Vagina (tissue), 2 donors: ENCODE data around the gene TSGA10IP. TPM values are rescaled to one million over a fixed set of nuclear protein-coding genes. Genes with fewer than 3 reads are reported as not detected.

Experiments used
- DNase-seq, 2 donors: peaks; one replicate each; pipeline ENCODE4 v3.0.0-alpha.2; 2017; ENCODE audit errors: extremely low spot score in 2 of 2
- H3K27ac ChIP-seq: fragments of 200-600 bp; sonication (generic); one replicate; pipeline ENCODE4 v1.5.1; 2019
- H3K27me3 ChIP-seq: fragments of 200-600 bp; sonication (generic); one replicate; pipeline ENCODE4 v1.5.1; 2019
- H3K36me3 ChIP-seq, 2 donors: fragments of 200-600 bp; sonication (generic); one replicate each; pipeline ENCODE4 v1.5.1; 2017 to 2019
- H3K4me1 ChIP-seq: fragments of 200-600 bp; sonication (generic); one replicate; pipeline ENCODE4 v1.5.1; 2019
- H3K4me3 ChIP-seq, 2 donors: fragments of 200-600 bp; sonication (generic); 1 replicate in 1 of 2; 2 replicates in 1 of 2; pipeline ENCODE4 v1.5.1; 2016 to 2019
- H3K9me3 ChIP-seq: fragments of 200-600 bp; sonication (generic); one replicate; pipeline ENCODE4 v1.5.1; 2019
- CTCF ChIP-seq, 3 experiments: fragments of 450-650 bp in 2 of 3; fragments of 200-600 bp in 1 of 3; sonication (generic) in 1 of 3; IDR thresholded peaks; one replicate each; pipeline ENCODE4 v1.5.1; 2017 to 2019; ENCODE audit warnings: antibody characterized with exemption in 3 of 3, mild to moderate bottlenecking in 2 of 3, moderate library complexity in 2 of 3
- POLR2A ChIP-seq, 2 donors: fragments of 450-650 bp; IDR thresholded peaks; one replicate each; pipeline ENCODE4 v1.6.1; 2017; ENCODE audit warnings: antibody characterized with exemption in 2 of 2, mild to moderate bottlenecking in 2 of 2, moderate library complexity in 2 of 2
- POLR2AphosphoS5 ChIP-seq, 2 donors: sonication (generic); formaldehyde crosslinking; IDR thresholded peaks; one replicate each; pipeline ENCODE4 v1.9.0; 2017; ENCODE audit warnings: antibody characterized with exemption in 2 of 2, mild to moderate bottlenecking in 2 of 2, low read depth in 1 of 2; ENCODE audit not compliant: insufficient read depth in 1 of 2
- intact Hi-C: fragments of 100-400 bp; cut with DNase I; formaldehyde crosslinking; loops from one replicate; pipeline ENCODE4 v1.15.1; 2023
- total RNA-seq: library from RNA; depleted of rRNA; stranded (reverse); fragments of >200 nt; gene quantifications from one replicate; pipeline ENCODE4 v1.2.3, GENCODE V29; 2016

The TSGA10IP gene
- total RNA-seq, 1 donor from 2014 or later = not detected

DNA sequence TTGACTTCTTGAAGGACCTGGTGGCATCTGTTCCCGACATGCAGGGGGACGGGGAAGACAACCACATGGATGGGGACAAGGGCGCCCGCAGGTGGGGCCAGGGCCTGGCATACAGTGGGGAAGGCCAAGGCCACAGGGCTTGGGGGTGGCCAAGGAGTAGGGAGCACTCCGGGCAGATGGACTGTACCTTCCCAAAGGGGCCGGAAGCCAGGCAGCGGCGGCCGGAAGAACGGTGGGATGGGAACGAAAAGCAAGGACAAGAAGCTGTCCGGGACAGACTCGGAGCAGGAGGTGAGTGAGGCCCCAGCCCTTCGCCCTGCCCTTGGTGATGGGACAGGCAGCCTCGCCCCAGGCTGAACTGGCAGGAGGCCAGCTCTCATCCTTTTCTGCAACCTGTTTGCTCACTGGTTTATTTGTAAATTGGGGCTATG is 24.9 kb upstream of the TSGA10IP start:
- H3K4me3 ChIP-seq = peak overlapping the region; percentile 72 to 92
- DNase-seq = no peak
- H3K9me3 ChIP-seq = no peaks in the 10 kb centered on the region
- intact Hi-C loops = loop anchor here (5.0 kb wide), 1 partner anchor 42 kb away; the partner anchor contains the start of gene SART1
- peak overlapping the region; percentile 88 for H3K27ac ChIP-seq
- no peaks in the 10 kb centered on the region for H3K27me3 ChIP-seq
- H3K36me3 ChIP-seq = peaks cover 0 to 19% of the 10 kb centered on the region in 2 donors
- no peak for TF ChIP-seq POLR2A (IDR thresholded peaks at IDR 0.05)
- TF ChIP-seq CTCF (IDR thresholded peaks at IDR 0.05) = no peak
- TF ChIP-seq POLR2AphosphoS5 (IDR thresholded peaks at IDR 0.05; ENCODE audit: insufficient read depth in 1 of 2, low read depth in 1 of 2) = no peak
- H3K4me1 ChIP-seq = peaks cover 48% of the 10 kb centered on the region

GRCh38 chr11:65921033-65921555 is 24.2 kb upstream of the TSGA10IP start:
- intact Hi-C loops = loop anchor here (5.0 kb wide), 1 partner anchor 41 kb away; the partner anchor contains the start of gene SART1
- H3K4me1 ChIP-seq = peaks cover 41% of the 10 kb centered on the region
- TF ChIP-seq CTCF (IDR thresholded peaks at IDR 0.05) (no peak), POLR2AphosphoS5 (IDR thresholded peaks at IDR 0.05; ENCODE audit: insufficient read depth in 1 of 2, low read depth in 1 of 2) (no peak), POLR2A (IDR thresholded peaks at IDR 0.05) (no peak)
- peaks cover 0 to 19% of the 10 kb centered on the region in 2 donors for H3K36me3 ChIP-seq
- H3K27me3 ChIP-seq = no peaks in the 10 kb centered on the region
- no peak overlapping the region for H3K27ac ChIP-seq
- peak overlapping the region in 1 of 2 donors; percentile 72 for H3K4me3 ChIP-seq
- H3K9me3 ChIP-seq = no peaks in the 10 kb centered on the region
- DNase-seq = no peak

DNA sequence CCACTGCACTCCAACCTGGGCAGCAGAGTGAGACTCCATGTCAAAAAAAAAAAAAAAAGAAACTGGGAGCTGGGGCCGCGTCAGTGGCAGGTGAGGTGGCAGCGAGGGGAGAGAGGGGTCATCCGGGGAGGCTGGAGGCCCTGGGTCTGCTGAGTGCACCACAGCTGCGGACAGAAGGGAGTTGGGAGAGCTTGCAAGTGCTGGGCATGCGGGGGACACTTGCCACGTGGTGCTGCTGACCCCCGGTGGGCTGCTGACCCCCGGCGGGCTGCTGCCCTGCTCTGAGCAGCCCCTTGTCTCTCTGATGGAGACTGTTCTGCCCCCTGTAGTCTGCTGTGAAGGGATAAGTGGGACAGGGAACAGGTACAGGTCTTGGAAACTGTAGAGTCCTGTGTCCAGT is 23.4 kb upstream of the TSGA10IP start:
- intact Hi-C loops = loop anchor here (5.0 kb wide), 1 partner anchor 40 kb away; the partner anchor contains the start of gene SART1
- Histone ChIP-seq H3K36me3 (peaks cover 0 to 19% of the 10 kb centered on the region in 2 donors), H3K27ac (no peak overlapping the region), H3K4me1 (peaks cover 33% of the 10 kb centered on the region), H3K27me3 (no peaks in the 10 kb centered on the region), H3K4me3 (no peak overlapping the region), H3K9me3 (no peaks in the 10 kb centered on the region)
- DNase-seq = no peak
- TF ChIP-seq CTCF (IDR thresholded peaks at IDR 0.05) (no peak), POLR2AphosphoS5 (IDR thresholded peaks at IDR 0.05; ENCODE audit: insufficient read depth in 1 of 2, low read depth in 1 of 2) (no peak), POLR2A (IDR thresholded peaks at IDR 0.05) (no peak)

DNA sequence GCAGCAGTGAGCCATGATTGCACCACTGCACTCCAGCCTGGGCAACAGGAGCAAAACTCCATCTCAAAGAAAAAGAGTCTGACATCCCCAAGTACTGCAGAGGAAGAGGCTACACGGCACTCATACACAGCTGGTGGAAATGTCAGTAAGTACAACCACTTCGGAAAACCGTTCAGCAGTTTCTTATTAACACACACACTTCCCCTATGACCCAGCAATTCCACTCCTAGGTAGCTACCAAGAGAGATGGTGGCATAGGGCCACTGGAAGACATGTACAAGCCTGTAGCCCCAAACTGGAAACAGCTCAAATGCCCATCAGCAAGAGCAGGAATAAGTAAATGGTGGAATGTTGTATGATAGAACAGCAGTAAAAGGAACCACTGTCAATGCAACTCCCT is 22.7 kb upstream of the TSGA10IP start:
- intact Hi-C loops = loop anchor here (5.0 kb wide), 1 partner anchor 40 kb away; the partner anchor contains the start of gene SART1
- DNase-seq = no peak
- no peak for TF ChIP-seq CTCF (IDR thresholded peaks at IDR 0.05)
- no peak for TF ChIP-seq POLR2A (IDR thresholded peaks at IDR 0.05)
- TF ChIP-seq POLR2AphosphoS5 (IDR thresholded peaks at IDR 0.05; ENCODE audit: insufficient read depth in 1 of 2, low read depth in 1 of 2) = no peak
- peaks cover 26% of the 10 kb centered on the region for H3K4me1 ChIP-seq
- H3K36me3 ChIP-seq = peaks cover 0 to 19% of the 10 kb centered on the region in 2 donors
- no peaks in the 10 kb centered on the region for H3K27me3 ChIP-seq
- no peak overlapping the region for H3K4me3 ChIP-seq
- H3K9me3 ChIP-seq = no peaks in the 10 kb centered on the region
- no peak overlapping the region for H3K27ac ChIP-seq

DNA sequence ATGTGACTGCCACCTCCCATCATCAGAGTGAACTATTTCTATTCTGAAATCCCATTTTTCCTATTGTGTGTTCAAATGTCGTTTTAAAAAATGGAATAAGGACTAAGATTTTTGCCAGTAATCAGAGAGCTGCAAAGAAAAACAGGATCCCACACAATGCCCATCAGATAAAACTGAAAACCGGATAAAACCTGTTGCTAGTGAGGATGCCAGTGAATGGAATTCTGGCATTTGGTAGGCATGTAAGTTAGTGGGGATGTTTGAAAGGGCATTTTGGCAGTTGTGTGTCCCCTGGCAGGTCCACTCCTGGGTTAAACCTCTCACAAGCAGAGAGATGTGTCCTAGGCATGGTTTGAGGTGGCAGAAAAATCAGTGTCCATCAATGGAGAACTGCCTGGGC is 19.9 kb upstream of the TSGA10IP start:
- H3K36me3 ChIP-seq = peaks cover 0 to 19% of the 10 kb centered on the region in 2 donors
- TF ChIP-seq CTCF (IDR thresholded peaks at IDR 0.05) (no peak), POLR2A (IDR thresholded peaks at IDR 0.05) (no peak), POLR2AphosphoS5 (IDR thresholded peaks at IDR 0.05; ENCODE audit: insufficient read depth in 1 of 2, low read depth in 1 of 2) (no peak)
- H3K4me1 ChIP-seq = peaks cover 11% of the 10 kb centered on the region

More for the DNA sequence above, 19.9 kb upstream of the TSGA10IP start:
- no peaks in the 10 kb centered on the region for H3K27me3 ChIP-seq
- intact Hi-C loops = no loop called here
- no peak overlapping the region for H3K4me3 ChIP-seq
- H3K9me3 ChIP-seq = no peaks in the 10 kb centered on the region
- no peak for DNase-seq
- H3K27ac ChIP-seq = no peak overlapping the region
